Smooth muscle cell (in vitro differentiated cells): ENCODE measurements around the gene CSNK1E. TPM values are rescaled to one million over a fixed set of nuclear protein-coding genes. Genes with fewer than 3 reads are reported as not detected.

ENCODE experiments used
- DNase-seq: peaks from one replicate; lab custom pipeline; 2025; ENCODE audit not compliant: unreplicated experiment; lab: John Stamatoyannopoulos, UW
- H2AFZ ChIP-seq: fragments of 200-600 bp; sonication (generic); 2 replicates; pipeline ENCODE4 v1.6.0; 2016; ENCODE audit warnings: antibody characterized with exemption, low read depth, mild to moderate bottlenecking
- H3F3A ChIP-seq: fragments of 200-600 bp; sonication (generic); 2 replicates; pipeline ENCODE4 v1.6.0; 2017; ENCODE audit warnings: antibody characterized with exemption, low read depth
- H3K27ac ChIP-seq: fragments of 200-600 bp; sonication (generic); 2 replicates; pipeline ENCODE4 v1.5.1; 2016; ENCODE audit warnings: low read depth, mild to moderate bottlenecking
- H3K27me3 ChIP-seq: fragments of 200-600 bp; sonication (generic); 2 replicates; pipeline ENCODE4 v1.6.1; 2016; ENCODE audit warnings: low read depth, mild to moderate bottlenecking
- H3K36me3 ChIP-seq: fragments of 200-600 bp; sonication (generic); 2 replicates; pipeline ENCODE4 v1.5.1; 2016; ENCODE audit warnings: low read depth
- H3K4me1 ChIP-seq: fragments of 200-600 bp; sonication (generic); 2 replicates; pipeline ENCODE4 v1.5.1; 2016; ENCODE audit warnings: low read depth
- H3K4me2 ChIP-seq: fragments of 200-600 bp; sonication (generic); 2 replicates; pipeline ENCODE4 v1.6.0; 2016; ENCODE audit warnings: mild to moderate bottlenecking
- H3K4me3 ChIP-seq: fragments of 200-600 bp; sonication (generic); 2 replicates; pipeline ENCODE4 v1.5.1; 2016; ENCODE audit warnings: mild to moderate bottlenecking
- H3K79me2 ChIP-seq: fragments of 200-600 bp; sonication (generic); 2 replicates; pipeline ENCODE4 v1.6.0; 2016; ENCODE audit warnings: low read depth, mild to moderate bottlenecking
- H3K9ac ChIP-seq: fragments of 200-600 bp; sonication (generic); 2 replicates; pipeline ENCODE4 v1.6.0; 2016; ENCODE audit warnings: low read depth
- H3K9me3 ChIP-seq: fragments of 200-600 bp; sonication (generic); replicated peaks from 2 replicates; pipeline ENCODE4 v1.5.1; 2016; ENCODE audit warnings: low read depth
- H4K20me1 ChIP-seq: fragments of 200-600 bp; sonication (generic); 2 replicates; pipeline ENCODE4 v1.6.0; 2016; ENCODE audit warnings: low read depth
- WGBS: methylation state at CpG from one replicate; pipeline ENCODE4 v1.1.7; 2016; ENCODE audit warnings: low lambda C conversion rate; 5-methylcytosine and 5-hydroxymethylcytosine counted together
- polyA plus RNA-seq: library from polyadenylated mRNA; unstranded; fragments of >200 nt; fragmentation: Nextera tagmentation; extraction: Ambion mirVana; gene quantifications from 2 replicates; pipeline ENCODE4 v1.2.1, GENCODE V29; 2016
- total RNA-seq: library from RNA; depleted of rRNA; stranded (reverse); fragments of >200 nt; gene quantifications from 2 replicates; pipeline ENCODE4 v1.2.3, GENCODE V29; 2014
- TF ChIP-seq, protein P1 (sequence below): fragments of 200-600 bp; sonication (generic); IDR thresholded peaks from 2 replicates; pipeline ENCODE4 v1.5.1; 2017; ENCODE audit warnings: borderline replicate concordance, mild to moderate bottlenecking, antibody characterized with exemption; ENCODE audit not compliant: insufficient read depth, poor library complexity, severe bottlenecking

CSNK1E gene
- total and polyA plus RNA-seq, 2 experiments from 2014 or later = 94.7 to 154 TPM

GRCh38 chr22:38282397-38282796 is 34.8 kb downstream of the CSNK1E start:
- no peak for DNase-seq
- H4K20me1 ChIP-seq = no peaks in the 10 kb centered on the region
- no peaks in the 10 kb centered on the region for H3K36me3 ChIP-seq
- peaks cover 17% of the 10 kb centered on the region for H3F3A ChIP-seq
- no peaks in the 10 kb centered on the region for H3K27me3 ChIP-seq
- H3K9me3 ChIP-seq = no peaks in the 10 kb centered on the region
- no peak overlapping the region for H3K9ac ChIP-seq
- TF ChIP-seq, protein P1, sequence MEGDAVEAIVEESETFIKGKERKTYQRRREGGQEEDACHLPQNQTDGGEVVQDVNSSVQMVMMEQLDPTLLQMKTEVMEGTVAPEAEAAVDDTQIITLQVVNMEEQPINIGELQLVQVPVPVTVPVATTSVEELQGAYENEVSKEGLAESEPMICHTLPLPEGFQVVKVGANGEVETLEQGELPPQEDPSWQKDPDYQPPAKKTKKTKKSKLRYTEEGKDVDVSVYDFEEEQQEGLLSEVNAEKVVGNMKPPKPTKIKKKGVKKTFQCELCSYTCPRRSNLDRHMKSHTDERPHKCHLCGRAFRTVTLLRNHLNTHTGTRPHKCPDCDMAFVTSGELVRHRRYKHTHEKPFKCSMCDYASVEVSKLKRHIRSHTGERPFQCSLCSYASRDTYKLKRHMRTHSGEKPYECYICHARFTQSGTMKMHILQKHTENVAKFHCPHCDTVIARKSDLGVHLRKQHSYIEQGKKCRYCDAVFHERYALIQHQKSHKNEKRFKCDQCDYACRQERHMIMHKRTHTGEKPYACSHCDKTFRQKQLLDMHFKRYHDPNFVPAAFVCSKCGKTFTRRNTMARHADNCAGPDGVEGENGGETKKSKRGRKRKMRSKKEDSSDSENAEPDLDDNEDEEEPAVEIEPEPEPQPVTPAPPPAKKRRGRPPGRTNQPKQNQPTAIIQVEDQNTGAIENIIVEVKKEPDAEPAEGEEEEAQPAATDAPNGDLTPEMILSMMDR = no peak
- no peak overlapping the region for H3K4me2 ChIP-seq
- no peak overlapping the region for H3K4me3 ChIP-seq
- H3K79me2 ChIP-seq = no peaks in the 10 kb centered on the region
- WGBS = 91% methylated on average over 9 of the region's 9 CpGs
- peaks cover 3% of the 10 kb centered on the region for H3K4me1 ChIP-seq
- no peak overlapping the region for H2AFZ ChIP-seq
- H3K27ac ChIP-seq = peak overlapping the region; percentile 87

DNA sequence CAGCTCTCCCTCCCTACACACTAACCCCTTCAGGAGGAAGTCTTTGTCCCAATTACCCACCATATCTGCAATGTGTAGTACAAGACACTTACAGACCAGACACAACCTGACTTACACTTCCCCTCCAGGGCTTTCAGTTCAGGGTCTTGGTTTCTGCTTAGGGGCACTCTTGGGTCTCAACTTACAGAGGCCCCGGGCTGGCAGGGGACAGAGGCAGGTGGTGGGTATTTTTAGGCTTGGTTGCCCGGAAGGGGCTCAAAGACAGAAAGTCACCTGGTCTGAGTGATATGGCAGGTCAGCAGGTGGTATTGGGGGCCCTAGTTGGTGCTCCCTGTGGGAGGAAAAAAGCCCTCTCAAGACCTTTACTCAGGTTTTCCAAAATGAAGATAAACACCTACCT is 41.1 kb downstream of the CSNK1E start:
- H4K20me1 ChIP-seq = peaks cover 11% of the 10 kb centered on the region
- H3K4me2 ChIP-seq = no peak overlapping the region
- H3K27me3 ChIP-seq = no peaks in the 10 kb centered on the region
- DNase-seq = no peak
- H3K4me3 ChIP-seq = no peak overlapping the region
- no peaks in the 10 kb centered on the region for H3K9me3 ChIP-seq
- no peak overlapping the region for H3K27ac ChIP-seq
- H3K9ac ChIP-seq = no peak overlapping the region
- no peaks in the 10 kb centered on the region for H3F3A ChIP-seq
- peaks cover 19% of the 10 kb centered on the region for H3K79me2 ChIP-seq
- peaks cover 7% of the 10 kb centered on the region for H3K4me1 ChIP-seq
- WGBS = 96% methylated on average over 2 of the region's 2 CpGs
- TF ChIP-seq, protein P1 = no peak
- H2AFZ ChIP-seq = no peak overlapping the region
- H3K36me3 ChIP-seq = no peaks in the 10 kb centered on the region

- DNase-seq = no peak
- H3K79me2 ChIP-seq = peaks cover 48% of the 10 kb centered on the region
Observed at GRCh38 chr22:38273135-38273826, 44.0 kb downstream of the CSNK1E start.

More at GRCh38 chr22:38273135-38273826, 44.0 kb downstream of the CSNK1E start:
- Histone ChIP-seq H3F3A (no peaks in the 10 kb centered on the region), H3K4me1 (peaks cover 7% of the 10 kb centered on the region), H2AFZ (peak overlapping the region; percentile 96), H3K4me2 (peak overlapping the region; percentile 97), H3K27me3 (no peaks in the 10 kb centered on the region), H3K36me3 (no peaks in the 10 kb centered on the region), H4K20me1 (peaks cover 40% of the 10 kb centered on the region), H3K4me3 (peak overlapping the region; percentile 72), H3K27ac (peak overlapping the region; percentile 87), H3K9ac (peak overlapping the region; percentile 96), H3K9me3 (no peaks in the 10 kb centered on the region)
- TF ChIP-seq, protein P1 = no peak
- 30% methylated on average over 19 of the region's 26 CpGs for WGBS
